Liver (tissue), 9 donors: Measurements from ENCODE around the gene RBSN. TPM values are rescaled to one million over a fixed set of nuclear protein-coding genes. Genes with fewer than 3 reads are reported as not detected.

Experiments
- DNase-seq: peaks from one replicate; pipeline ENCODE4 v3.0.0-alpha.2; 2017; ENCODE audit warnings: low spot score
- H3K27ac ChIP-seq, 2 donors: one replicate each; pipeline ENCODE4 v1.7.0; 2013; ENCODE audit warnings: inconsistent platforms in 2 of 2, low read length in 2 of 2, control low read depth in 1 of 2, low read depth in 1 of 2, mild to moderate bottlenecking in 1 of 2
- H3K27me3 ChIP-seq, 4 donors: one replicate each; pipeline versions ENCODE4 v1.6.1 to v1.7.0; 2013; ENCODE audit warnings: low read length in 3 of 4, inconsistent platforms in 1 of 4, mild to moderate bottlenecking in 1 of 4, moderate library complexity in 1 of 4; ENCODE audit not compliant: control insufficient read depth in 4 of 4, insufficient read depth in 4 of 4
- H3K36me3 ChIP-seq, 4 donors: one replicate each; pipeline versions ENCODE4 v1.6.1 to v1.7.0; 2013; ENCODE audit warnings: low read length in 3 of 4, mild to moderate bottlenecking in 3 of 4, low read depth in 1 of 4, moderate library complexity in 1 of 4; ENCODE audit not compliant: control insufficient read depth in 4 of 4, insufficient read depth in 3 of 4
- H3K4me1 ChIP-seq, 4 donors: one replicate each; pipeline versions ENCODE4 v1.6.1 to v1.7.0; 2013; ENCODE audit warnings: low read length in 3 of 4, mild to moderate bottlenecking in 3 of 4, moderate library complexity in 1 of 4; ENCODE audit not compliant: control insufficient read depth in 4 of 4, insufficient read depth in 4 of 4
- H3K4me3 ChIP-seq, 3 donors: one replicate each; pipeline versions ENCODE4 v1.6.1 to v1.7.0; 2013; ENCODE audit warnings: low read length in 3 of 3, control low read depth in 1 of 3, low read depth in 1 of 3, mild to moderate bottlenecking in 1 of 3
- H3K9ac ChIP-seq, 2 donors: one replicate each; pipeline ENCODE4 v1.7.0; 2013; ENCODE audit warnings: low read length in 2 of 2, mild to moderate bottlenecking in 2 of 2, moderate library complexity in 2 of 2, control low read depth in 1 of 2, low read depth in 1 of 2
- H3K9me3 ChIP-seq, 4 donors: one replicate each; pipeline versions ENCODE4 v1.6.1 to v1.7.0; 2013; ENCODE audit warnings: low read length in 3 of 4; ENCODE audit not compliant: control insufficient read depth in 4 of 4
- FOXA1 ChIP-seq: IDR thresholded peaks from 2 replicates; pipeline ENCODE4 v1.6.1; 2016; ENCODE audit warnings: antibody characterized with exemption
- FOXA2 ChIP-seq: IDR thresholded peaks from 2 replicates; pipeline ENCODE4 v1.6.1; 2016; ENCODE audit warnings: antibody characterized with exemption
- GABPA ChIP-seq, 2 donors: IDR thresholded peaks in 1 of 2; conservative IDR thresholded peaks in 1 of 2; 2 replicates each; pipeline ENCODE4 v1.6.1; 2016; ENCODE audit warnings: antibody characterized with exemption in 2 of 2, mild to moderate bottlenecking in 1 of 2, moderate library complexity in 1 of 2
- HNF4A ChIP-seq, 2 donors: conservative IDR thresholded peaks; 2 replicates each; pipeline ENCODE4 v1.6.1; 2016; ENCODE audit warnings: antibody characterized with exemption in 2 of 2, mild to moderate bottlenecking in 2 of 2
- HNF4G ChIP-seq: IDR thresholded peaks from 2 replicates; pipeline ENCODE4 v1.6.1; 2016; ENCODE audit warnings: antibody characterized with exemption
- JUND ChIP-seq, 2 donors: IDR thresholded peaks; 2 replicates each; pipeline ENCODE4 v1.6.1; 2016; ENCODE audit warnings: antibody characterized with exemption in 2 of 2
- NR2F2 ChIP-seq: IDR thresholded peaks from 2 replicates; pipeline ENCODE4 v1.6.1; 2016; ENCODE audit warnings: antibody characterized with exemption
- RAD21 ChIP-seq, 2 donors: IDR thresholded peaks; 2 replicates each; pipeline ENCODE4 v1.6.1; 2016; ENCODE audit warnings: antibody characterized with exemption in 2 of 2, mild to moderate bottlenecking in 2 of 2
- RXRA ChIP-seq, 2 donors: IDR thresholded peaks; 2 replicates each; pipeline ENCODE4 v1.6.1; 2017 to 2018; ENCODE audit warnings: antibody characterized with exemption in 2 of 2, mild to moderate bottlenecking in 1 of 2
- SP1 ChIP-seq: IDR thresholded peaks from 2 replicates; pipeline ENCODE4 v1.6.1; 2018; ENCODE audit warnings: antibody characterized with exemption, mild to moderate bottlenecking
- TAF1 ChIP-seq: conservative IDR thresholded peaks from 2 replicates; pipeline ENCODE4 v1.6.1; 2016; ENCODE audit warnings: antibody characterized with exemption, mild to moderate bottlenecking
- YY1 ChIP-seq: IDR thresholded peaks from 2 replicates; pipeline ENCODE4 v1.6.1; 2016; ENCODE audit warnings: antibody characterized with exemption, mild to moderate bottlenecking
- WGBS: extraction: QIAGEN DNeasy Blood & Tissue Kit; methylation state at CpG from one replicate; pipeline ENCODE4 v1.1.7; 2013; 5-methylcytosine and 5-hydroxymethylcytosine counted together
- polyA plus RNA-seq, 2 donors: library from polyadenylated mRNA; stranded (reverse) in 1 of 2; unstranded in 1 of 2; fragments of 200-250 nt in 1 of 2; fragments of >200 nt in 1 of 2; fragmentation: Nextera tagmentation in 1 of 2; extraction: Ambion mirVana in 1 of 2; gene quantifications; one replicate each; pipeline versions ENCODE4 v1.2.1 to v1.2.3, GENCODE V29; 2013 to 2015
- total RNA-seq, 2 donors: library from RNA; depleted of rRNA; stranded (reverse); fragments of >200 nt; gene quantifications; one replicate each; pipeline ENCODE4 v1.2.3, GENCODE V29; 2014
- TF ChIP-seq, protein P1 (sequence below): IDR thresholded peaks from 2 replicates; pipeline ENCODE4 v1.6.1; 2016; ENCODE audit warnings: antibody characterized with exemption
- TF ChIP-seq, protein P2 (sequence below): IDR thresholded peaks from 2 replicates; pipeline ENCODE4 v1.6.1; 2016; ENCODE audit warnings: antibody characterized with exemption
- TF ChIP-seq, protein P3 (sequence below): IDR thresholded peaks from 2 replicates; pipeline ENCODE4 v1.6.1; 2016; ENCODE audit warnings: antibody characterized with exemption, mild to moderate bottlenecking
- TF ChIP-seq, protein P4 (sequence below): fragments of 150-350 bp; IDR thresholded peaks from 2 replicates; pipeline ENCODE4 v1.5.1; 2017; ENCODE audit warnings: improper control_type of control experiment, low read depth, low read length; ENCODE audit not compliant: missing input control
- TF ChIP-seq, protein P5 (sequence below): IDR thresholded peaks from 2 replicates; pipeline ENCODE4 v1.6.1; 2016; ENCODE audit warnings: antibody characterized with exemption
- donor health status: healthy.
- donor health status: healthy.
- donor health status: healthy.
- donor health status: healthy.
- donor health status: healthy.

The RBSN gene
- total and polyA plus RNA-seq, 4 donors, result 5.6 to 18.3 (median 11.9) TPM

DNA sequence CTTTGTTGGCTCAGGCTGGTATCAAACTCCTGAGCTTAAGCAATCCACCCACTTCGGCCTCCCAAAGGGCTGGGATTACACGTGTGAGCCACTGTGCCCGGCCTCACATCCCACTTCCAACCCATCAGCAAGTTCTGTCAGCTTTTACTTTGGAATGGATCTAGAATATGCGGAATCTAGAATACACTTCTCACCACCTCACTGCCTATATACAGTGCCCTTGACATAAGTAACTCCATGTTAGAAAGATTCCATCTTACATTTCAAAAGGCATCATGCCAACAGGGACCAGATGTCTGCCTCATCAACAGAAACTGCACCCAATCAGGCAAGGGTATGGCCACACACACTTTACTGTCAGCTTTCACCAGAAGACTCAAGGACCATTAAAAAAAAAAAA lies 9.9 kb upstream of the RBSN start:
- no peak overlapping the region for H3K4me3 ChIP-seq
- no peak overlapping the region for H3K27ac ChIP-seq
- 83% methylated on average over 4 of the region's 4 CpGs for WGBS
- H3K4me1 ChIP-seq, result peaks cover 5 to 19% (median 7%) of the 10 kb centered on the region in 4 donors
- H3K9ac ChIP-seq, result no peak overlapping the region
- no peaks in the 10 kb centered on the region for H3K36me3 ChIP-seq
- TF ChIP-seq RAD21 (IDR thresholded peaks at IDR 0.05), result no peak
- TF ChIP-seq, protein P1, sequence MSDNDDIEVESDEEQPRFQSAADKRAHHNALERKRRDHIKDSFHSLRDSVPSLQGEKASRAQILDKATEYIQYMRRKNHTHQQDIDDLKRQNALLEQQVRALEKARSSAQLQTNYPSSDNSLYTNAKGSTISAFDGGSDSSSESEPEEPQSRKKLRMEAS, result no peak
- TF ChIP-seq HNF4G, result no peak
- TF ChIP-seq HNF4A (conservative IDR thresholded peaks at IDR 0.05), result no peak
- no peak for TF ChIP-seq RXRA (IDR thresholded peaks at IDR 0.05)
- TF ChIP-seq FOXA1, result no peak
- TF ChIP-seq YY1, result no peak
- no peak for TF ChIP-seq TAF1
- no peak for TF ChIP-seq JUND (IDR thresholded peaks at IDR 0.05)
- TF ChIP-seq GABPA (IDR thresholded peaks at IDR 0.05 in 1 of 2, conservative IDR thresholded peaks at IDR 0.05 in 1 of 2), result no peak
- no peak for TF ChIP-seq FOXA2
- TF ChIP-seq, protein P2, sequence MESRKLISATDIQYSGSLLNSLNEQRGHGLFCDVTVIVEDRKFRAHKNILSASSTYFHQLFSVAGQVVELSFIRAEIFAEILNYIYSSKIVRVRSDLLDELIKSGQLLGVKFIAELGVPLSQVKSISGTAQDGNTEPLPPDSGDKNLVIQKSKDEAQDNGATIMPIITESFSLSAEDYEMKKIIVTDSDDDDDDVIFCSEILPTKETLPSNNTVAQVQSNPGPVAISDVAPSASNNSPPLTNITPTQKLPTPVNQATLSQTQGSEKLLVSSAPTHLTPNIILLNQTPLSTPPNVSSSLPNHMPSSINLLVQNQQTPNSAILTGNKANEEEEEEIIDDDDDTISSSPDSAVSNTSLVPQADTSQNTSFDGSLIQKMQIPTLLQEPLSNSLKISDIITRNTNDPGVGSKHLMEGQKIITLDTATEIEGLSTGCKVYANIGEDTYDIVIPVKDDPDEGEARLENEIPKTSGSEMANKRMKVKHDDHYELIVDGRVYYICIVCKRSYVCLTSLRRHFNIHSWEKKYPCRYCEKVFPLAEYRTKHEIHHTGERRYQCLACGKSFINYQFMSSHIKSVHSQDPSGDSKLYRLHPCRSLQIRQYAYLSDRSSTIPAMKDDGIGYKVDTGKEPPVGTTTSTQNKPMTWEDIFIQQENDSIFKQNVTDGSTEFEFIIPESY, result no peak
- TF ChIP-seq, protein P3, sequence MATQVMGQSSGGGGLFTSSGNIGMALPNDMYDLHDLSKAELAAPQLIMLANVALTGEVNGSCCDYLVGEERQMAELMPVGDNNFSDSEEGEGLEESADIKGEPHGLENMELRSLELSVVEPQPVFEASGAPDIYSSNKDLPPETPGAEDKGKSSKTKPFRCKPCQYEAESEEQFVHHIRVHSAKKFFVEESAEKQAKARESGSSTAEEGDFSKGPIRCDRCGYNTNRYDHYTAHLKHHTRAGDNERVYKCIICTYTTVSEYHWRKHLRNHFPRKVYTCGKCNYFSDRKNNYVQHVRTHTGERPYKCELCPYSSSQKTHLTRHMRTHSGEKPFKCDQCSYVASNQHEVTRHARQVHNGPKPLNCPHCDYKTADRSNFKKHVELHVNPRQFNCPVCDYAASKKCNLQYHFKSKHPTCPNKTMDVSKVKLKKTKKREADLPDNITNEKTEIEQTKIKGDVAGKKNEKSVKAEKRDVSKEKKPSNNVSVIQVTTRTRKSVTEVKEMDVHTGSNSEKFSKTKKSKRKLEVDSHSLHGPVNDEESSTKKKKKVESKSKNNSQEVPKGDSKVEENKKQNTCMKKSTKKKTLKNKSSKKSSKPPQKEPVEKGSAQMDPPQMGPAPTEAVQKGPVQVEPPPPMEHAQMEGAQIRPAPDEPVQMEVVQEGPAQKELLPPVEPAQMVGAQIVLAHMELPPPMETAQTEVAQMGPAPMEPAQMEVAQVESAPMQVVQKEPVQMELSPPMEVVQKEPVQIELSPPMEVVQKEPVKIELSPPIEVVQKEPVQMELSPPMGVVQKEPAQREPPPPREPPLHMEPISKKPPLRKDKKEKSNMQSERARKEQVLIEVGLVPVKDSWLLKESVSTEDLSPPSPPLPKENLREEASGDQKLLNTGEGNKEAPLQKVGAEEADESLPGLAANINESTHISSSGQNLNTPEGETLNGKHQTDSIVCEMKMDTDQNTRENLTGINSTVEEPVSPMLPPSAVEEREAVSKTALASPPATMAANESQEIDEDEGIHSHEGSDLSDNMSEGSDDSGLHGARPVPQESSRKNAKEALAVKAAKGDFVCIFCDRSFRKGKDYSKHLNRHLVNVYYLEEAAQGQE, result no peak
- TF ChIP-seq, protein P4, sequence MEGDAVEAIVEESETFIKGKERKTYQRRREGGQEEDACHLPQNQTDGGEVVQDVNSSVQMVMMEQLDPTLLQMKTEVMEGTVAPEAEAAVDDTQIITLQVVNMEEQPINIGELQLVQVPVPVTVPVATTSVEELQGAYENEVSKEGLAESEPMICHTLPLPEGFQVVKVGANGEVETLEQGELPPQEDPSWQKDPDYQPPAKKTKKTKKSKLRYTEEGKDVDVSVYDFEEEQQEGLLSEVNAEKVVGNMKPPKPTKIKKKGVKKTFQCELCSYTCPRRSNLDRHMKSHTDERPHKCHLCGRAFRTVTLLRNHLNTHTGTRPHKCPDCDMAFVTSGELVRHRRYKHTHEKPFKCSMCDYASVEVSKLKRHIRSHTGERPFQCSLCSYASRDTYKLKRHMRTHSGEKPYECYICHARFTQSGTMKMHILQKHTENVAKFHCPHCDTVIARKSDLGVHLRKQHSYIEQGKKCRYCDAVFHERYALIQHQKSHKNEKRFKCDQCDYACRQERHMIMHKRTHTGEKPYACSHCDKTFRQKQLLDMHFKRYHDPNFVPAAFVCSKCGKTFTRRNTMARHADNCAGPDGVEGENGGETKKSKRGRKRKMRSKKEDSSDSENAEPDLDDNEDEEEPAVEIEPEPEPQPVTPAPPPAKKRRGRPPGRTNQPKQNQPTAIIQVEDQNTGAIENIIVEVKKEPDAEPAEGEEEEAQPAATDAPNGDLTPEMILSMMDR, result no peak
- TF ChIP-seq NR2F2, result no peak
- TF ChIP-seq, protein P5, sequence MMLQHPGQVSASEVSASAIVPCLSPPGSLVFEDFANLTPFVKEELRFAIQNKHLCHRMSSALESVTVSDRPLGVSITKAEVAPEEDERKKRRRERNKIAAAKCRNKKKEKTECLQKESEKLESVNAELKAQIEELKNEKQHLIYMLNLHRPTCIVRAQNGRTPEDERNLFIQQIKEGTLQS, result no peak
- no peak for TF ChIP-seq SP1
- H3K27me3 ChIP-seq, result no peaks in the 10 kb centered on the region
- H3K9me3 ChIP-seq, result no peaks in the 10 kb centered on the region
- DNase-seq, result no peak
